Loucy (cell line): ENCODE data around the gene NPEPPS.
"Not testable (repeated sequence)": the region's sequence is repeated elsewhere in the genome, so short reads cannot be mapped to it uniquely, and the experiment has no call there.

Experiments
- CTCF ChIP-seq: fragments of 200-600 bp; sonication (generic); conservative IDR thresholded peaks from 2 replicates; pipeline ENCODE4 v1.5.1; 2014; ENCODE audit warnings: mild to moderate bottlenecking, antibody characterized with exemption, low read length
- EZH2phosphoT487 ChIP-seq: fragments of 200-600 bp; IDR thresholded peaks from 2 replicates; pipeline ENCODE4 v1.6.1; 2018; ENCODE audit warnings: antibody characterized with exemption, mild to moderate bottlenecking, moderate library complexity, borderline replicate concordance

DNA sequence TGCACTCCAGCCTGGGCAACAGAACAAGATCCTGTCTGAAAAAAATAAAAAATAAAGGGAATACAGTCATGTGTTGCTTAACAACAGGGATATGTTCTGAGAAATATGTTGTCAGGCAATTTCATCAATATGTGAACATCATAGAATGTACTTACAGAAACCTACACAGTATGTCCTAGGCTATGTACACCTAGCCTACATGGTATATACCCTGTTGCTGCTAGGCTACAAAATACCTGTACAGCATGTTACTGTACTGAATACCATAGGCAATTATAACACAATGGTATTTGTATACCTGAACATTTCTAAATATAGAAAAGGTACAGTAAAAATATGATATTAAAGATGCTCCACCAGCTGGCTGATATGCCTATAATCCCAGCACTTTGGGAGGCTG is 62.6 kb downstream of the NPEPPS start:
- TF ChIP-seq CTCF, EZH2phosphoT487: not testable (repeated sequence)
